Osteoblast (primary cell): ENCODE results near the gene MTLN. TPM values are rescaled to one million over a fixed set of nuclear protein-coding genes. Genes with fewer than 3 reads are reported as not detected.
"Not testable (repeated sequence)": the region's sequence is repeated elsewhere in the genome, so short reads cannot be mapped to it uniquely, and the experiment has no call there.

Experiments used
- DNase-seq: peaks from one replicate; pipeline ENCODE4 v3.0.0; 2011; ENCODE audit warnings: low spot score, mixed read lengths; ENCODE audit not compliant: insufficient read length; ENCODE audit errors: missing footprints
- H2AFZ ChIP-seq: 2 replicates; pipeline ENCODE4 v1.6.0; 2011; ENCODE audit warnings: mild to moderate bottlenecking, low read length
- H3K27ac ChIP-seq: 2 replicates; pipeline ENCODE4 v1.5.1; 2011; ENCODE audit warnings: mild to moderate bottlenecking, low read depth, low read length, moderate library complexity
- H3K27me3 ChIP-seq: 2 replicates; pipeline ENCODE4 v1.6.0; 2012; ENCODE audit warnings: mild to moderate bottlenecking, control low read depth, inconsistent platforms, low read length, moderate library complexity; ENCODE audit not compliant: insufficient read depth
- H3K36me3 ChIP-seq: 2 replicates; pipeline ENCODE4 v1.5.1; 2011; ENCODE audit warnings: mild to moderate bottlenecking, low read length, control low read depth, moderate library complexity; ENCODE audit not compliant: insufficient read depth
- H3K4me1 ChIP-seq: 2 replicates; pipeline ENCODE4 v1.5.1; 2011; ENCODE audit warnings: mild to moderate bottlenecking, low read length, control low read depth, moderate library complexity; ENCODE audit not compliant: insufficient read depth
- H3K4me2 ChIP-seq: 2 replicates; pipeline ENCODE4 v1.6.0; 2011; ENCODE audit warnings: mild to moderate bottlenecking, low read length; ENCODE audit not compliant: insufficient read depth
- H3K4me3 ChIP-seq: fragments of 200-600 bp; sonication (generic); 3 replicates; pipeline ENCODE4 v1.5.1; 2012; ENCODE audit warnings: mild to moderate bottlenecking, low read length, inconsistent platforms; ENCODE audit not compliant: insufficient read depth
- H3K79me2 ChIP-seq: 2 replicates; pipeline ENCODE4 v1.6.0; 2012; ENCODE audit warnings: mild to moderate bottlenecking, low read length, control low read depth, inconsistent platforms; ENCODE audit not compliant: insufficient read depth
- H3K9me3 ChIP-seq: 2 replicates; pipeline ENCODE4 v1.5.1; 2011; ENCODE audit warnings: low read depth, low read length, control low read depth
- H4K20me1 ChIP-seq: 2 replicates; pipeline ENCODE4 v1.6.0; 2012; ENCODE audit warnings: mild to moderate bottlenecking, low read length, control low read depth; ENCODE audit not compliant: insufficient read depth
- total RNA-seq: library from RNA; depleted of rRNA; stranded (reverse); fragments of >200 nt; gene quantifications from 2 replicates; pipeline ENCODE4 v1.2.3, GENCODE V29; 2012
- TF ChIP-seq, protein P1 (sequence below): IDR thresholded peaks from 2 replicates; pipeline ENCODE4 v1.5.1; 2011; ENCODE audit warnings: mild to moderate bottlenecking, low read depth, low read length, moderate library complexity; ENCODE audit errors: extremely low read depth

MTLN gene, protein sequence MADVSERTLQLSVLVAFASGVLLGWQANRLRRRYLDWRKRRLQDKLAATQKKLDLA
- total RNA-seq: 26.5 and 35.1 TPM in 2 replicates

GRCh38 chr2:110211938-110212858 lies at the start of gene MTLN:
TSS of gene MTLN (minus strand) at chr2:110212547. CDS start at chr2:110212525, 22 bp downstream.
- H2AFZ ChIP-seq: peak within 1 kb of the TSS; percentile 99
- TF ChIP-seq, protein P1, sequence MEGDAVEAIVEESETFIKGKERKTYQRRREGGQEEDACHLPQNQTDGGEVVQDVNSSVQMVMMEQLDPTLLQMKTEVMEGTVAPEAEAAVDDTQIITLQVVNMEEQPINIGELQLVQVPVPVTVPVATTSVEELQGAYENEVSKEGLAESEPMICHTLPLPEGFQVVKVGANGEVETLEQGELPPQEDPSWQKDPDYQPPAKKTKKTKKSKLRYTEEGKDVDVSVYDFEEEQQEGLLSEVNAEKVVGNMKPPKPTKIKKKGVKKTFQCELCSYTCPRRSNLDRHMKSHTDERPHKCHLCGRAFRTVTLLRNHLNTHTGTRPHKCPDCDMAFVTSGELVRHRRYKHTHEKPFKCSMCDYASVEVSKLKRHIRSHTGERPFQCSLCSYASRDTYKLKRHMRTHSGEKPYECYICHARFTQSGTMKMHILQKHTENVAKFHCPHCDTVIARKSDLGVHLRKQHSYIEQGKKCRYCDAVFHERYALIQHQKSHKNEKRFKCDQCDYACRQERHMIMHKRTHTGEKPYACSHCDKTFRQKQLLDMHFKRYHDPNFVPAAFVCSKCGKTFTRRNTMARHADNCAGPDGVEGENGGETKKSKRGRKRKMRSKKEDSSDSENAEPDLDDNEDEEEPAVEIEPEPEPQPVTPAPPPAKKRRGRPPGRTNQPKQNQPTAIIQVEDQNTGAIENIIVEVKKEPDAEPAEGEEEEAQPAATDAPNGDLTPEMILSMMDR: no peak
- peaks cover 12% of the 10 kb centered on the region for H3K4me1 ChIP-seq
- DNase-seq: peak; percentile 91
- H3K4me2 ChIP-seq: peak within 1 kb of the TSS; percentile 96
- no peaks in the 10 kb centered on the region for H4K20me1 ChIP-seq
- H3K4me3 ChIP-seq: peak within 1 kb of the TSS; percentile 98
- H3K27ac ChIP-seq: peak within 1 kb of the TSS; percentile 74
- no peaks in the 10 kb centered on the region for H3K9me3 ChIP-seq
- H3K27me3 ChIP-seq: peaks cover 31% of the 10 kb centered on the region
- H3K36me3 ChIP-seq: peaks cover 6% of the 10 kb centered on the region
- peaks cover 15% of the 10 kb centered on the region for H3K79me2 ChIP-seq

DNA sequence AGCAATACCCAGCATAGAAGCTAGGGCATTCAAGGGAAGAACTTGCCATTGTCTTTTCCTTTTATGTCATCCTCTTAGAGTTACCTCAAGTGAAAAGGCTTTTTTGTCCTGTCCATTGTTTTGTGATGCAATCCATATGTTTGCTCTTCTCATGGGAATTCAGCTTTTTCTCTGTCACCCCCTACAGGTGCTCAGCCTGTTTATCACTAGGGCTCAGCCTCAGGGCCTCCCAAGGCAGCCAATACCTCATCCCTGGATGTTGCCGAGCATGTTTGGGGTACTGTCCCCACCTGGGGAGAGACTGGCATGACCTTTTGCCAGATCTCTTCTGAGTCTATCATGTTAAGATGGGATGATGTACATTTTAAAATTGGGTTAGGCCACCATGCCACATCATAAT lies 49.6 kb upstream of the MTLN start:
- not testable (repeated sequence) for H3K36me3 ChIP-seq, H4K20me1 ChIP-seq, DNase-seq, H3K4me2 ChIP-seq, H3K27ac ChIP-seq, H3K27me3 ChIP-seq, H2AFZ ChIP-seq, H3K79me2 ChIP-seq, H3K4me3 ChIP-seq, H3K4me1 ChIP-seq, H3K9me3 ChIP-seq

GRCh38 chr2:110248081-110248795 lies 35.9 kb upstream of the MTLN start:
- H3K27me3 ChIP-seq, H3K4me3 ChIP-seq, H3K9me3 ChIP-seq, H2AFZ ChIP-seq, H3K36me3 ChIP-seq, H3K4me1 ChIP-seq, H4K20me1 ChIP-seq, H3K4me2 ChIP-seq, H3K27ac ChIP-seq, DNase-seq, H3K79me2 ChIP-seq: not testable (repeated sequence)

DNA sequence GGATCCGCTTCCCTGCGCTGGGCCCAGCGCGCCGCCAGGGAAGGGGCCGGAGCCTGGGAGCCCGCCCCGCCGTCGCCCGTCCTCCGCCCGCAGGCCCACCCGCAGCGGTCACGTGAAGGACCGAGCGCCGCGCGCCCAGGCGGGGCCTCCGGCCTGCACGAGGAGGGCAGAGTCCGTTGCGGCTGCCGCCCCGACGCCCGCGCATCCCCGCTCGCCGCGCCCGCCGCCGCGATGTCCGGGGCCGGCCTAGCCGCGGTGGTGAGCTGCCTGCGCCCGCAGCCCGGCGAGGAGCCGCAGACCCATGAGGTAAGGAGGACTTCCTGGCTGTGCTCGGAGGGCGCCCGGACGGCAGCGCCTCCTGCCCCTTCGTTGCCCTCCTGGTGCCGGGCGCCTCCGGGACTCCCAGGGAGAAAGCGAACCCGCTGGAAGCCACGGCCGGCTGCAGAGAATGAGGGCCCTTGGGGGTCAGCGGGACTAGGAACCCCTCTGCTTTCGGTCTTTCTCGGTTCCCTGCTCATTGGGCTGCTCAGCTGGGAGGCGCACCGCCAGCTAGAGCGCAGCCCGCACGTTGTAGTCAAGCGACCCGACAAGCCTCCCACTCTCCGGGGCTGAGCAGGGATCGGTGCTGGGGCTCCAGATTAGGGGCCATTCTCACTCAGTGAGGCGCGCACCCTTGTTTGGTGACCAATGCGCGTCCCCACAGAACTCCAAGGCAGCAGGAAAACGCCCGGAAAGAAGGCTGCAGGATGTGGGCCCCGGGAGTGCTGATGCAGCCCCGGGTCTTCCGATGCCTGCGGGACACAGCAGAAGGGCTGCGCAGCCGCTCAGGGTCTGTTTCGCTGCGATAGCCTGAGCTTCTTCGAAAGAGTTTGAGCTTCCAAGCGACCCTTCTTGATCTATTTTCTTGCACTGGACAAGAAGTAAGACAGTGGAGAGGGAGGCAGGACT lies 33.4 kb upstream of the MTLN start:
- not testable (repeated sequence) for DNase-seq, H3K27ac ChIP-seq, H3K4me3 ChIP-seq, H4K20me1 ChIP-seq, H3K79me2 ChIP-seq, H3K4me1 ChIP-seq, H3K4me2 ChIP-seq, H3K27me3 ChIP-seq, H3K36me3 ChIP-seq, H3K9me3 ChIP-seq, H2AFZ ChIP-seq

DNA sequence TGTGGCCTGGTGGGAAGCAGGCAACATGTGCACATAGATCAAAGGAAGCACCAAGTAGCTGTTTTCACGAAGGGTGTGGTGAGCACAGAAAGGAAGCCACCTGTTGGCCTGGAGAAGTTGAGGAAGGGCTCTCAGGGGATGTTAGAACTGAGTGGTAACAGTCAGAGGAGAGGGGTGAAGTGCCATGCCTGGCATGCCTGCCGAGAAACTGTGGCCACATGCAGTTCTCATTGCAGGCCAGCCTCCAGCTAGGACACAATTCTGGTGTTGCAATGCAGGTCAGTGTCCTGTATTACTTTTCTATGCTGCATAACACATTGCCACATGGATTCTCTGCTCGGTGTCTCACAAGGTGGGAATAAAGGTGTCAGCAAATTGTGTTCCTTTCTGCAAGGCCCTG lies 30.9 kb upstream of the MTLN start:
- H3K27ac ChIP-seq, H3K9me3 ChIP-seq, H3K36me3 ChIP-seq, DNase-seq, H2AFZ ChIP-seq, H4K20me1 ChIP-seq, H3K79me2 ChIP-seq, H3K4me3 ChIP-seq, H3K4me1 ChIP-seq, H3K4me2 ChIP-seq, H3K27me3 ChIP-seq: not testable (repeated sequence)

DNA sequence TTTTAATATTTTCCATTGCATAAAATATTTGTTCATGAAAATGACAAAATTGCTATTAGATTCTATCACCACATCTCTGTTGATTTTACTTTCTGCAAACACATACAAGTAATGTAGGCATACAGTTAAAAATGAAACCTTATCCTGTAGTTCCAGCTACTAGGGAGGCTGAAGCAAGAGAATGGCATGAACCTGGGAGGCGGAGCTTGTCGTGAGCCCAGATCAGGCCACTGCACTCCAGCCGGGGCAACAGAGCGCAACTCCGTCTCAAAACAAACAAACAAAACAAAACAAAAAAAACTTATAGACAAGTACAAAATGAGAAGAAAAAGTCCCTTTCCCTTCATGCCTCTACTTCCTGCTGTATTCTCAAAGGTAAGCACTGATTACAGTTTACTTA lies 22.2 kb upstream of the MTLN start:
- not testable (repeated sequence) for H3K36me3 ChIP-seq, H3K4me1 ChIP-seq, H2AFZ ChIP-seq, H3K9me3 ChIP-seq, H3K79me2 ChIP-seq, H3K27me3 ChIP-seq, H3K4me2 ChIP-seq, DNase-seq, H3K4me3 ChIP-seq, H4K20me1 ChIP-seq, H3K27ac ChIP-seq

GRCh38 chr2:110229886-110230285 lies 17.5 kb upstream of the MTLN start:
- H4K20me1 ChIP-seq, H3K4me3 ChIP-seq, H3K4me1 ChIP-seq, H3K36me3 ChIP-seq, DNase-seq, H3K9me3 ChIP-seq, H2AFZ ChIP-seq, H3K27ac ChIP-seq, H3K4me2 ChIP-seq, H3K79me2 ChIP-seq, H3K27me3 ChIP-seq: not testable (repeated sequence)
